Measurements from ENCODE around the gene XPO5. TPM values are rescaled to one million over a fixed set of nuclear protein-coding genes. Genes with fewer than 3 reads are reported as not detected.

Gene XPO5
- total RNA-seq, 1 experiment from 2014 or later = 77.4 TPM

GRCh38 chr6:43495409-43495941, 80.4 kb downstream of the XPO5 start:
- peak overlapping the region; percentile 54 for H3K9ac ChIP-seq (ENCODE audit: low read length)
- BruUV-seq (replicated peaks) = no TSS peak
- peaks cover 4 to 29% of the 10 kb centered on the region in 2 experiments; a peak in 3 of 4 replicates for H3K36me3 ChIP-seq (ENCODE audit: control insufficient read depth in 1 of 2, insufficient read depth in 2 of 2, low read length in 2 of 2)
- ATAC-seq (peak; percentile 54), DNase-seq (ENCODE audit: low read depth, low spot score) (no peak)
- peak overlapping the region; percentile 57 for H3K27ac ChIP-seq (ENCODE audit: low read depth, low read length)
- 0 out of 4 replicates have a peak overlapping the region, but pooled peaks of 1 of the 2 experiments have one; percentile 11 for H3K4me3 ChIP-seq (replicated peaks in 1 of 2; ENCODE audit: low read depth in 1 of 2, low read length in 2 of 2)
- H3K4me1 ChIP-seq (ENCODE audit: control insufficient read depth in 1 of 2, insufficient read depth in 2 of 2, low read length in 2 of 2) = peaks cover 27 to 50% of the 10 kb centered on the region in 2 experiments
- peak overlapping the region; percentile 76 for H3K4me2 ChIP-seq (ENCODE audit: low read length)
- peaks cover 41% of the 10 kb centered on the region for H3K79me2 ChIP-seq (ENCODE audit: insufficient read depth, low read length)
- H2AFZ ChIP-seq (ENCODE audit: low read depth, low read length, poor library complexity, severe bottlenecking) = no peak overlapping the region
- H3K27me3 ChIP-seq (ENCODE audit: insufficient read depth, low read length) = no peaks in the 10 kb centered on the region
- ChIA-PET POLR2A (interaction anchor here (1.1 to 1.4 kb wide), 2 partner anchors 12 to 18 kb away, joined by 3 to 4 read pairs; partner anchors contain the start of gene TJAP1), CTCF (interaction anchor here (0.7 to 3.1 kb wide), 6 partner anchors 8 to 321 kb away, joined by 3 to 25 read pairs (median 14); no protein-coding TSS in a partner anchor), RAD21 (ENCODE audit: low non-redundant PET in 1 of 2, low total read pairs in 2 of 2, uncharacterized antibody in 2 of 2, unreplicated experiment in 2 of 2) (interaction anchor here (0.9 kb wide), 2 partner anchors 15 to 38 kb away, joined by 3 read pairs; partner anchors contain the start of gene LRRC73 (in 1 of the 2))
- no peaks in the 10 kb centered on the region for H4K20me1 ChIP-seq (ENCODE audit: insufficient read depth)
- no peaks in the 10 kb centered on the region for H3K9me3 ChIP-seq (ENCODE audit: control insufficient read depth in 1 of 2, insufficient read depth in 1 of 2, low read depth in 1 of 2, low read length in 2 of 2)
- intact Hi-C loops (cut with micrococcal nuclease) = loop anchor here (5.0 kb wide), 1 partner anchor 593 kb away; no protein-coding TSS in a partner anchor
- TF ChIP-seq, protein P1, sequence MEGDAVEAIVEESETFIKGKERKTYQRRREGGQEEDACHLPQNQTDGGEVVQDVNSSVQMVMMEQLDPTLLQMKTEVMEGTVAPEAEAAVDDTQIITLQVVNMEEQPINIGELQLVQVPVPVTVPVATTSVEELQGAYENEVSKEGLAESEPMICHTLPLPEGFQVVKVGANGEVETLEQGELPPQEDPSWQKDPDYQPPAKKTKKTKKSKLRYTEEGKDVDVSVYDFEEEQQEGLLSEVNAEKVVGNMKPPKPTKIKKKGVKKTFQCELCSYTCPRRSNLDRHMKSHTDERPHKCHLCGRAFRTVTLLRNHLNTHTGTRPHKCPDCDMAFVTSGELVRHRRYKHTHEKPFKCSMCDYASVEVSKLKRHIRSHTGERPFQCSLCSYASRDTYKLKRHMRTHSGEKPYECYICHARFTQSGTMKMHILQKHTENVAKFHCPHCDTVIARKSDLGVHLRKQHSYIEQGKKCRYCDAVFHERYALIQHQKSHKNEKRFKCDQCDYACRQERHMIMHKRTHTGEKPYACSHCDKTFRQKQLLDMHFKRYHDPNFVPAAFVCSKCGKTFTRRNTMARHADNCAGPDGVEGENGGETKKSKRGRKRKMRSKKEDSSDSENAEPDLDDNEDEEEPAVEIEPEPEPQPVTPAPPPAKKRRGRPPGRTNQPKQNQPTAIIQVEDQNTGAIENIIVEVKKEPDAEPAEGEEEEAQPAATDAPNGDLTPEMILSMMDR (IDR thresholded peaks at IDR 0.05 in 2 of 3, conservative IDR thresholded peaks at IDR 0.05 in 1 of 3; ENCODE audit: borderline replicate concordance in 1 of 3, insufficient read depth in 1 of 3, low read depth in 2 of 3, low read length in 2 of 3) = peak; percentile 30 to 52 (median 41); a peak in 4 of 6 replicates
- TF ChIP-seq FOSL1 (IDR thresholded peaks at IDR 0.05; ENCODE audit: low read depth) (no peak), ZNF274 (IDR thresholded peaks at IDR 0.05; ENCODE audit: low read depth, low read length) (no peak), SP1 (IDR thresholded peaks at IDR 0.05; ENCODE audit: low read depth) (no peak), RAD21 (IDR thresholded peaks at IDR 0.05; ENCODE audit: low read depth) (peak; percentile 51)
- H3K9me2 ChIP-seq (ENCODE audit: insufficient read depth) = no peaks in the 10 kb centered on the region

Measured in HCT116 (cell line).